Neural cell (in vitro differentiated cells): ENCODE results near the gene IFFO2. TPM values are rescaled to one million over a fixed set of nuclear protein-coding genes. Genes with fewer than 3 reads are reported as not detected.

ENCODE experiments used
- H2AFZ ChIP-seq: fragments of 200-600, 300-800 bp; sonication (generic), shearing (Covaris generic); 2 replicates; pipeline ENCODE4 v1.6.0; 2014; ENCODE audit warnings: low read depth, mild to moderate bottlenecking, antibody characterized with exemption, low read length, moderate library complexity
- H3F3A ChIP-seq: fragments of 200-600 bp; shearing (Covaris generic); 2 replicates; pipeline ENCODE4 v1.6.1; 2016; ENCODE audit warnings: mild to moderate bottlenecking, moderate library complexity, mixed read lengths, antibody characterized with exemption, low read length; ENCODE audit not compliant: insufficient read depth, poor library complexity, severe bottlenecking
- H3K27ac ChIP-seq: fragments of 200-600, 300-800 bp; sonication (generic), shearing (Covaris generic); 2 replicates; pipeline ENCODE4 v1.5.1; 2014; ENCODE audit warnings: mild to moderate bottlenecking, low read length, moderate library complexity
- H3K27me3 ChIP-seq: fragments of 300-800, 200-600 bp; sonication (generic), shearing (Covaris generic); 2 replicates; pipeline ENCODE4 v1.6.0; 2014; ENCODE audit warnings: mild to moderate bottlenecking, low read depth, low read length, moderate library complexity; ENCODE audit not compliant: insufficient read depth
- H3K36me3 ChIP-seq: fragments of 300-800, 200-600 bp; sonication (generic), shearing (Covaris generic); 2 replicates; pipeline ENCODE4 v1.5.1; 2014; ENCODE audit warnings: mild to moderate bottlenecking, antibody characterized with exemption, low read length, moderate library complexity; ENCODE audit not compliant: insufficient read depth
- H3K4me2 ChIP-seq: fragments of 300-800, 200-600 bp; sonication (generic), shearing (Covaris generic); 2 replicates; pipeline ENCODE4 v1.6.0; 2014; ENCODE audit warnings: mild to moderate bottlenecking, low read length
- H3K4me3 ChIP-seq: fragments of 300-800, 200-600 bp; sonication (generic), shearing (Covaris generic); 2 replicates; pipeline ENCODE4 v1.5.1; 2014; ENCODE audit warnings: mild to moderate bottlenecking, low read length, moderate library complexity
- H3K79me2 ChIP-seq: fragments of 200-600 bp; shearing (Covaris generic); replicated peaks from 2 replicates; pipeline ENCODE4 v1.6.0; 2014; ENCODE audit warnings: mild to moderate bottlenecking, low read length, moderate library complexity; ENCODE audit not compliant: insufficient read depth
- H3K9ac ChIP-seq: fragments of 300-800, 200-600 bp; sonication (generic), shearing (Covaris generic); 2 replicates; pipeline ENCODE4 v1.6.1; 2016; ENCODE audit warnings: mild to moderate bottlenecking, low read length, mixed read lengths
- H3K9me2 ChIP-seq: fragments of 200-600 bp; shearing (Covaris generic); 2 replicates; pipeline ENCODE4 v1.6.1; 2016; ENCODE audit warnings: mild to moderate bottlenecking, low read length, mixed read lengths; ENCODE audit not compliant: insufficient read depth
- H3K9me3 ChIP-seq: fragments of 200-600, 300-800 bp; sonication (generic), shearing (Covaris generic); 2 replicates; pipeline ENCODE4 v1.6.1; 2016; ENCODE audit warnings: mild to moderate bottlenecking, mixed run types, low read length, moderate library complexity, mixed read lengths
- H4K20me1 ChIP-seq: fragments of 200-600 bp; shearing (Covaris generic); 2 replicates; pipeline ENCODE4 v1.6.1; 2016; ENCODE audit warnings: mild to moderate bottlenecking, mixed run types; ENCODE audit not compliant: insufficient read depth
- CTCF ChIP-seq: fragments of 450-650 bp; IDR thresholded peaks from 2 replicates; pipeline ENCODE4 v1.5.1; 2014; ENCODE audit warnings: antibody characterized with exemption, mild to moderate bottlenecking, moderate library complexity; ENCODE audit not compliant: poor library complexity, severe bottlenecking
- EP300 ChIP-seq: fragments of 450-650 bp; conservative IDR thresholded peaks from 2 replicates; pipeline ENCODE4 v1.6.1; 2014; ENCODE audit warnings: antibody characterized with exemption, mild to moderate bottlenecking, moderate library complexity; ENCODE audit not compliant: poor library complexity, severe bottlenecking
- EZH2 ChIP-seq: fragments of 200-600, 300-800 bp; shearing (Covaris generic), sonication (generic); IDR thresholded peaks from 2 replicates; pipeline ENCODE4 v1.6.1; 2014; ENCODE audit warnings: antibody characterized with exemption, low read length, borderline replicate concordance, mild to moderate bottlenecking; ENCODE audit not compliant: insufficient read depth, poor library complexity, severe bottlenecking
- MXI1 ChIP-seq: fragments of 450-650 bp; conservative IDR thresholded peaks from 2 replicates; pipeline ENCODE4 v1.6.1; 2014; ENCODE audit warnings: antibody characterized with exemption, mild to moderate bottlenecking; ENCODE audit not compliant: poor library complexity, severe bottlenecking
- POLR2AphosphoS5 ChIP-seq: IDR thresholded peaks from 2 replicates; pipeline ENCODE4 v1.6.1; 2012
- RAD21 ChIP-seq: fragments of 450-650 bp; conservative IDR thresholded peaks from 2 replicates; pipeline ENCODE4 v1.6.1; 2014; ENCODE audit warnings: antibody characterized with exemption, mild to moderate bottlenecking, moderate library complexity
- REST ChIP-seq: IDR thresholded peaks from 2 replicates; pipeline ENCODE4 v1.6.1; 2012; ENCODE audit warnings: borderline replicate concordance
- SMC3 ChIP-seq: fragments of 450-650 bp; conservative IDR thresholded peaks from 2 replicates; pipeline ENCODE4 v1.6.1; 2014; ENCODE audit warnings: antibody characterized with exemption, mild to moderate bottlenecking, moderate library complexity; ENCODE audit not compliant: poor library complexity
- TAF1 ChIP-seq: IDR thresholded peaks from 2 replicates; pipeline ENCODE4 v1.6.1; 2012; ENCODE audit warnings: low read depth
- polyA plus RNA-seq: library from polyadenylated mRNA; depleted of rRNA; stranded (reverse); fragments of >200 nt; gene quantifications from 2 replicates; pipeline ENCODE4 v1.2.3, GENCODE V29; 2014

Gene IFFO2
- polyA plus RNA-seq, 1 donor from 2014 or later = 2.6 TPM

- Histone ChIP-seq H3K27me3 (no peaks in the 10 kb centered on the region), H3K27ac (no peak overlapping the region), H3F3A (no peaks in the 10 kb centered on the region), H3K9ac (no peak overlapping the region), H4K20me1 (no peaks in the 10 kb centered on the region), H3K9me2 (no peaks in the 10 kb centered on the region), H3K4me2 (no peak overlapping the region), H2AFZ (no peak overlapping the region), H3K36me3 (no peaks in the 10 kb centered on the region), H3K79me2 (no peaks in the 10 kb centered on the region), H3K9me3 (no peaks in the 10 kb centered on the region), H3K4me3 (no peak overlapping the region)
- TF ChIP-seq TAF1 (no peak), REST (no peak), MXI1 (no peak), RAD21 (no peak), EP300 (no peak), POLR2AphosphoS5 (no peak)
Measured at GRCh38 chr1:18858070-18858688, 98.3 kb downstream of the IFFO2 start.

GRCh38 chr1:18856435-18856834 is 100.0 kb downstream of the IFFO2 start:
- no peak overlapping the region for H3K27ac ChIP-seq
- H3F3A ChIP-seq = no peaks in the 10 kb centered on the region
- H3K9ac ChIP-seq = no peak overlapping the region
- H3K9me2 ChIP-seq = no peaks in the 10 kb centered on the region
- no peak overlapping the region for H3K4me3 ChIP-seq
- no peaks in the 10 kb centered on the region for H3K27me3 ChIP-seq
- no peak overlapping the region for H2AFZ ChIP-seq
- no peak overlapping the region for H3K4me2 ChIP-seq
- TF ChIP-seq TAF1 (no peak), CTCF (no peak), REST (no peak), EZH2 (no peak), RAD21 (no peak), SMC3 (no peak), MXI1 (no peak), POLR2AphosphoS5 (no peak), EP300 (no peak)
- H3K36me3 ChIP-seq = no peaks in the 10 kb centered on the region
- no peaks in the 10 kb centered on the region for H3K9me3 ChIP-seq
- no peaks in the 10 kb centered on the region for H3K79me2 ChIP-seq
- H4K20me1 ChIP-seq = no peaks in the 10 kb centered on the region
